PFSK-1 (cell line): Measurements from ENCODE around the gene EFTUD2.

Experiments
- FOXP2 ChIP-seq: optimal IDR thresholded peaks from 2 replicates; pipeline ENCODE3; 2011; ENCODE audit warnings: borderline replicate concordance, control low read depth, inconsistent platforms; ENCODE audit not compliant: insufficient read depth; ENCODE audit errors: extremely low read length, extremely low read depth
- POLR2AphosphoS5 ChIP-seq: IDR thresholded peaks from 2 replicates; pipeline ENCODE4 v1.6.1; 2012; ENCODE audit warnings: low read depth, mild to moderate bottlenecking, control low read depth, low read length, moderate library complexity
- REST ChIP-seq, 2 experiments: IDR thresholded peaks; 2 replicates each; pipeline versions ENCODE4 v1.6.1 to v1.8.0; 2011 to 2012; ENCODE audit warnings: low read depth in 2 of 2, low read length in 2 of 2, control low read depth in 1 of 2, inconsistent platforms in 1 of 2, mild to moderate bottlenecking in 1 of 2, moderate library complexity in 1 of 2; ENCODE audit not compliant: insufficient read depth in 1 of 2
- SIN3A ChIP-seq: IDR thresholded peaks from 2 replicates; pipeline ENCODE4 v1.6.1; 2012; ENCODE audit warnings: mild to moderate bottlenecking, low read length, moderate library complexity, borderline replicate concordance; ENCODE audit not compliant: insufficient read depth
- TAF1 ChIP-seq: IDR thresholded peaks from 2 replicates; pipeline ENCODE4 v1.6.1; 2012; ENCODE audit warnings: low read length, control low read depth, borderline replicate concordance; ENCODE audit not compliant: insufficient read depth

The EFTUD2 gene

GRCh38 chr17:44941712-44942331, 42.6 kb upstream of the EFTUD2 start:
- TF ChIP-seq TAF1, result no peak
- TF ChIP-seq SIN3A, result no peak
- TF ChIP-seq REST (IDR thresholded peaks at IDR 0.05; ENCODE audit: insufficient read depth in 1 of 2, low read depth in 2 of 2, low read length in 2 of 2), result no peak
- TF ChIP-seq FOXP2, result no peak

- TF ChIP-seq FOXP2, result no peak
- TF ChIP-seq TAF1, result no peak
- no peak for TF ChIP-seq POLR2AphosphoS5
- TF ChIP-seq REST (IDR thresholded peaks at IDR 0.05; ENCODE audit: insufficient read depth in 1 of 2, low read depth in 2 of 2, low read length in 2 of 2), result no peak
- no peak for TF ChIP-seq SIN3A
Observed at GRCh38 chr17:44940768-44941167, 41.5 kb upstream of the EFTUD2 start.

GRCh38 chr17:44940317-44940716, 41.1 kb upstream of the EFTUD2 start:
- TF ChIP-seq POLR2AphosphoS5 (no peak), REST (IDR thresholded peaks at IDR 0.05; ENCODE audit: insufficient read depth in 1 of 2, low read depth in 2 of 2, low read length in 2 of 2) (no peak), TAF1 (no peak), SIN3A (no peak), FOXP2 (no peak)

GRCh38 chr17:44935116-44935515, 35.9 kb upstream of the EFTUD2 start:
- TF ChIP-seq POLR2AphosphoS5 (no peak), FOXP2 (no peak), TAF1 (no peak), REST (IDR thresholded peaks at IDR 0.05; ENCODE audit: insufficient read depth in 1 of 2, low read depth in 2 of 2, low read length in 2 of 2) (no peak), SIN3A (no peak)

GRCh38 chr17:44934745-44935105, 35.5 kb upstream of the EFTUD2 start:
- no peak for TF ChIP-seq FOXP2
- no peak for TF ChIP-seq POLR2AphosphoS5
- TF ChIP-seq TAF1, result no peak
